ENCODE data around the gene SPN.

DNA sequence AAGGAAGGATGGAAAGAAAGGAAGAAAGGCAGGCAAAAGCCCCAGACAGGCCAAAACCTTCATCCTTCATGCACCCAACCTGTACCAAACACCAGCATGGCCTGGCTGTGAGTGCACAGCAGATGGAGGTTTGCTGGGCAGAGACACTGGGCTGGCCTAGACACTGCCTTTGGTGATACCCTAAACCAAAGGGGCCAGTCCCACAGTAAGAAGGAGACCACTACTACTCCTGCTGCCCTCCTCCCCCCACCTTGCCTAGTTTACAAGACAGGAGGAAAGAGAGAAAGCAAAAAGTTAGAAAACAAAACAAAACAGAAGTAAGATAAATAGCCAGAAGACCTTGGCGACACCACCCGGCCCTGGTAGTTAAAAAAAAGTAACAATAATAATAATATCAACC lies 35.0 kb downstream of the SPN start:
- TF ChIP-seq, protein P1, sequence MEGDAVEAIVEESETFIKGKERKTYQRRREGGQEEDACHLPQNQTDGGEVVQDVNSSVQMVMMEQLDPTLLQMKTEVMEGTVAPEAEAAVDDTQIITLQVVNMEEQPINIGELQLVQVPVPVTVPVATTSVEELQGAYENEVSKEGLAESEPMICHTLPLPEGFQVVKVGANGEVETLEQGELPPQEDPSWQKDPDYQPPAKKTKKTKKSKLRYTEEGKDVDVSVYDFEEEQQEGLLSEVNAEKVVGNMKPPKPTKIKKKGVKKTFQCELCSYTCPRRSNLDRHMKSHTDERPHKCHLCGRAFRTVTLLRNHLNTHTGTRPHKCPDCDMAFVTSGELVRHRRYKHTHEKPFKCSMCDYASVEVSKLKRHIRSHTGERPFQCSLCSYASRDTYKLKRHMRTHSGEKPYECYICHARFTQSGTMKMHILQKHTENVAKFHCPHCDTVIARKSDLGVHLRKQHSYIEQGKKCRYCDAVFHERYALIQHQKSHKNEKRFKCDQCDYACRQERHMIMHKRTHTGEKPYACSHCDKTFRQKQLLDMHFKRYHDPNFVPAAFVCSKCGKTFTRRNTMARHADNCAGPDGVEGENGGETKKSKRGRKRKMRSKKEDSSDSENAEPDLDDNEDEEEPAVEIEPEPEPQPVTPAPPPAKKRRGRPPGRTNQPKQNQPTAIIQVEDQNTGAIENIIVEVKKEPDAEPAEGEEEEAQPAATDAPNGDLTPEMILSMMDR (IDR thresholded peaks at IDR 0.05), result no peak
- no peak for TF ChIP-seq POLR2A (IDR thresholded peaks at IDR 0.05)
- no peak for TF ChIP-seq POLR2AphosphoS5 (IDR thresholded peaks at IDR 0.05)
